Smooth muscle cell (in vitro differentiated cells): ENCODE data around the gene SLC35C1. TPM values are rescaled to one million over a fixed set of nuclear protein-coding genes. Genes with fewer than 3 reads are reported as not detected.

Source experiments
- DNase-seq: peaks from one replicate; lab custom pipeline; 2025; ENCODE audit not compliant: unreplicated experiment; lab: John Stamatoyannopoulos, UW
- H2AFZ ChIP-seq: fragments of 200-600 bp; sonication (generic); 2 replicates; pipeline ENCODE4 v1.6.0; 2016; ENCODE audit warnings: antibody characterized with exemption, low read depth, mild to moderate bottlenecking
- H3F3A ChIP-seq: fragments of 200-600 bp; sonication (generic); 2 replicates; pipeline ENCODE4 v1.6.0; 2017; ENCODE audit warnings: antibody characterized with exemption, low read depth
- H3K27ac ChIP-seq: fragments of 200-600 bp; sonication (generic); 2 replicates; pipeline ENCODE4 v1.5.1; 2016; ENCODE audit warnings: low read depth, mild to moderate bottlenecking
- H3K27me3 ChIP-seq: fragments of 200-600 bp; sonication (generic); 2 replicates; pipeline ENCODE4 v1.6.1; 2016; ENCODE audit warnings: low read depth, mild to moderate bottlenecking
- H3K36me3 ChIP-seq: fragments of 200-600 bp; sonication (generic); 2 replicates; pipeline ENCODE4 v1.5.1; 2016; ENCODE audit warnings: low read depth
- H3K4me1 ChIP-seq: fragments of 200-600 bp; sonication (generic); 2 replicates; pipeline ENCODE4 v1.5.1; 2016; ENCODE audit warnings: low read depth
- H3K4me2 ChIP-seq: fragments of 200-600 bp; sonication (generic); 2 replicates; pipeline ENCODE4 v1.6.0; 2016; ENCODE audit warnings: mild to moderate bottlenecking
- H3K4me3 ChIP-seq: fragments of 200-600 bp; sonication (generic); 2 replicates; pipeline ENCODE4 v1.5.1; 2016; ENCODE audit warnings: mild to moderate bottlenecking
- H3K79me2 ChIP-seq: fragments of 200-600 bp; sonication (generic); 2 replicates; pipeline ENCODE4 v1.6.0; 2016; ENCODE audit warnings: low read depth, mild to moderate bottlenecking
- H3K9ac ChIP-seq: fragments of 200-600 bp; sonication (generic); 2 replicates; pipeline ENCODE4 v1.6.0; 2016; ENCODE audit warnings: low read depth
- H3K9me3 ChIP-seq: fragments of 200-600 bp; sonication (generic); replicated peaks from 2 replicates; pipeline ENCODE4 v1.5.1; 2016; ENCODE audit warnings: low read depth
- H4K20me1 ChIP-seq: fragments of 200-600 bp; sonication (generic); 2 replicates; pipeline ENCODE4 v1.6.0; 2016; ENCODE audit warnings: low read depth
- WGBS: methylation state at CpG from one replicate; pipeline ENCODE4 v1.1.7; 2016; ENCODE audit warnings: low lambda C conversion rate; 5-methylcytosine and 5-hydroxymethylcytosine counted together
- polyA plus RNA-seq: library from polyadenylated mRNA; unstranded; fragments of >200 nt; fragmentation: Nextera tagmentation; extraction: Ambion mirVana; gene quantifications from 2 replicates; pipeline ENCODE4 v1.2.1, GENCODE V29; 2016
- total RNA-seq: library from RNA; depleted of rRNA; stranded (reverse); fragments of >200 nt; gene quantifications from 2 replicates; pipeline ENCODE4 v1.2.3, GENCODE V29; 2014
- TF ChIP-seq, protein P1 (sequence below): fragments of 200-600 bp; sonication (generic); IDR thresholded peaks from 2 replicates; pipeline ENCODE4 v1.5.1; 2017; ENCODE audit warnings: borderline replicate concordance, mild to moderate bottlenecking, antibody characterized with exemption; ENCODE audit not compliant: insufficient read depth, poor library complexity, severe bottlenecking

The SLC35C1 gene
- total RNA-seq (5.6 and 8.9 TPM in 2 replicates), polyA plus RNA-seq (25.7 and 32.7 TPM in 2 replicates)

DNA sequence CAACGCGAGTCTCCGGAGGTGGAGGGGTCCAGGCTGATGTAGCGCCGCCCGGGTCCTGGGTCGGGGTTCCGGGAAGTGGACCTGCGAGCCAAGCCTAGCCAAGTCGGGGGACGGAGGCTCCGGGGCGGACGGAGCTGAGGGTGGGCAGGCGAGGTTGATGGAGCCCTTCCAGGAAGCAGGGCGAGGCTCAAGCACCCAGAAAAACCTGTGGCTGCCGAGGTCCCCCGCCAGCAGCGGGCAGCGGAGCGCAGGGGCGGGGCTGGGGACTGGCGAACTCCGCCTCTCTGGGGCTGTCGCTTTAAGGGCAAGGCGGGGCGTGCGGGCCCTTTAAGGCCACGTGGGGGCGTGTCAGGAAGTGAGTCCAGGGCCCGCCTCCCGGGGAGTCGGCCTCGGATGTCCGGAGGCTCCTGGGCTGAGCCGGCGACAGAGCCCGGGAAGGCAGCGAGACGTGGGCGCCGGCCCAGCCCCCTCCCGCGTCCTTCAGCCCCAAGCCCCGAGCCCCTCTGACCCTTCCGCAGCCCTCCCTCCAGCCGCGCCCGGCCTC is at the start of gene SLC35C1:
Gene SLC35C1 (plus strand): TSS at position 389 of the 544 bp plus-strand sequence. CDS start 653 bp downstream, outside the sequence.
- Histone ChIP-seq H3F3A (no peaks in the 10 kb centered on the region), H2AFZ (peak within 1 kb of the TSS; percentile 83), H3K27ac (peak within 1 kb of the TSS; percentile 89), H3K9ac (peak within 1 kb of the TSS; percentile 97), H3K36me3 (no peaks in the 10 kb centered on the region), H4K20me1 (peaks cover 41% of the 10 kb centered on the region), H3K4me3 (peak within 1 kb of the TSS; percentile 92), H3K4me1 (peaks cover 18% of the 10 kb centered on the region), H3K4me2 (peak within 1 kb of the TSS; percentile 100), H3K9me3 (no peaks in the 10 kb centered on the region), H3K27me3 (no peaks in the 10 kb centered on the region), H3K79me2 (peaks cover 22% of the 10 kb centered on the region)
- TF ChIP-seq, protein P1, sequence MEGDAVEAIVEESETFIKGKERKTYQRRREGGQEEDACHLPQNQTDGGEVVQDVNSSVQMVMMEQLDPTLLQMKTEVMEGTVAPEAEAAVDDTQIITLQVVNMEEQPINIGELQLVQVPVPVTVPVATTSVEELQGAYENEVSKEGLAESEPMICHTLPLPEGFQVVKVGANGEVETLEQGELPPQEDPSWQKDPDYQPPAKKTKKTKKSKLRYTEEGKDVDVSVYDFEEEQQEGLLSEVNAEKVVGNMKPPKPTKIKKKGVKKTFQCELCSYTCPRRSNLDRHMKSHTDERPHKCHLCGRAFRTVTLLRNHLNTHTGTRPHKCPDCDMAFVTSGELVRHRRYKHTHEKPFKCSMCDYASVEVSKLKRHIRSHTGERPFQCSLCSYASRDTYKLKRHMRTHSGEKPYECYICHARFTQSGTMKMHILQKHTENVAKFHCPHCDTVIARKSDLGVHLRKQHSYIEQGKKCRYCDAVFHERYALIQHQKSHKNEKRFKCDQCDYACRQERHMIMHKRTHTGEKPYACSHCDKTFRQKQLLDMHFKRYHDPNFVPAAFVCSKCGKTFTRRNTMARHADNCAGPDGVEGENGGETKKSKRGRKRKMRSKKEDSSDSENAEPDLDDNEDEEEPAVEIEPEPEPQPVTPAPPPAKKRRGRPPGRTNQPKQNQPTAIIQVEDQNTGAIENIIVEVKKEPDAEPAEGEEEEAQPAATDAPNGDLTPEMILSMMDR, result no peak
- under 1% methylated on average over 16 of the region's 49 CpGs for WGBS
- DNase-seq, result peak; percentile 79

DNA sequence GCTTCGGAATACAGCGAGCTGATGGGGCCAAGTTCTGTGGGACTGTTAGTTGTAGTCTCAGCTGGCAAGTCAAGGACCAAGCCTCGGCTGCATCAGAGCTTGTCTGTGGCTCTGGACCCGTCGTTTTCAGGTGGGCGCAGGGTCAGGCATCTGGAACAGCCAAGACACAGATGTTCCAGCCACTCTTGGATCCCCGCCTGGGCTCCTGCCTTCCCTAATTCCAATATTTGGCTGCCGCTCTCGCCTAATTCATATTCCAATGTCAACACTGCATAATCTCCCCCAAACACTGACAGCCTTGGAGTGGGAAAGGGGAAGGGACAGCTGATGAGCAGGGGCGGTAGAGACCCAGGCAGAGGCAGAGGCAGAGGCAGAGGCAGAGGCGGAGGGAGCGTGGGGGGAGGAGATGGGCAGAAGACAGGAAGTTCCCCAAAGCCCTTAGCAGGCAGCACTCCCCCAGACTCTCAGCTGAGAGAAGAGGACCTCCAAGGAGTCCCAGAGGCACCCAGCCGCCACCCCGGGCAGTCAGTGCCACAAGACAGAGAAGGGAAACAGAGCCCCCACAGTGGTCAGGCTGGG is 49.6 kb upstream of the SLC35C1 start:
- Histone ChIP-seq H3K36me3 (no peaks in the 10 kb centered on the region), H3K79me2 (no peaks in the 10 kb centered on the region), H3K27ac (no peak overlapping the region), H3F3A (peaks cover 21% of the 10 kb centered on the region), H3K9me3 (no peaks in the 10 kb centered on the region), H4K20me1 (no peaks in the 10 kb centered on the region), H3K9ac (no peak overlapping the region), H3K4me1 (peaks cover 7% of the 10 kb centered on the region), H3K27me3 (peaks cover 1% of the 10 kb centered on the region), H3K4me3 (no peak overlapping the region), H2AFZ (no peak overlapping the region), H3K4me2 (no peak overlapping the region)
- TF ChIP-seq, protein P1, result no peak
- WGBS, result 53% methylated on average over 14 of the region's 14 CpGs
- DNase-seq, result no peak

DNA sequence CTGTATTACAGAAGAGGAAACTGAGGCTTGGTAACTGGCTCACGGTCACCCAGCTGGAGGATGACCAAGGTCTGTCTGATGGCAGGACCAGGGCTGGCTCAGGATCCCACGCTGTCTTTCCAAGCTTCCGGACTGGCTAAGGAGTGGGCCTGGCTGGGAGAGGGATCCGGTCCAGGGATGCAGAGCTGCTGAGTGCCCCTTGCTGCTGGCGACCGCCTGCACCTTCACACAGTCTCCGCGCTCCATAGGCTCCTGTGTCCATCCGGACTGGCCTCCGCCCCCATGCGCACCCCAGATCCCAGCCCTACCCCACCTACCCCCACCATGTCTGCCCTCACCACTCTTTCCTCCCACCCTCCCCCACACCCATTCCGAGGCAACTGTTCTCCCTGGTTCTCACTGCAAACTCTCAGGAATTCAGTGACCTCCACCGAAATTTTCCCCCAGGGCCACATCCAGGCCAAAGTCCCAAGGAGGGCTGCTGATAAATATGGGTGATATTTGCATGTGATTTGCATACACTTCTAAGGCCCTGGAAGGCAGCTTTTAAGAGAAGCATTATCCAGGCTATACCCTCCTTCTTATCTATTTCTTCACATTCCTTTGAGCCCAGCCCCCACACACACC is 48.5 kb upstream of the SLC35C1 start:
- peaks cover 7% of the 10 kb centered on the region for H3K4me1 ChIP-seq
- no peak overlapping the region for H3K9ac ChIP-seq
- H2AFZ ChIP-seq, result no peak overlapping the region
- H3K27ac ChIP-seq, result no peak overlapping the region
- no peaks in the 10 kb centered on the region for H3K36me3 ChIP-seq
- WGBS, result 50% methylated on average over 9 of the region's 13 CpGs
- H3F3A ChIP-seq, result peaks cover 21% of the 10 kb centered on the region
- H3K9me3 ChIP-seq, result no peaks in the 10 kb centered on the region
- DNase-seq, result no peak
- H4K20me1 ChIP-seq, result no peaks in the 10 kb centered on the region
- H3K27me3 ChIP-seq, result no peaks in the 10 kb centered on the region
- H3K4me2 ChIP-seq, result no peak overlapping the region
- H3K4me3 ChIP-seq, result no peak overlapping the region
- H3K79me2 ChIP-seq, result no peaks in the 10 kb centered on the region
- TF ChIP-seq, protein P1, result no peak
